ENCODE results near the gene RNPEPL1. TPM values are rescaled to one million over a fixed set of nuclear protein-coding genes. Genes with fewer than 3 reads are reported as not detected.

Gene RNPEPL1
- total and polyA plus RNA-seq, 4 experiments from 2014 or later = 13.6 to 145 (median 120) TPM

DNA sequence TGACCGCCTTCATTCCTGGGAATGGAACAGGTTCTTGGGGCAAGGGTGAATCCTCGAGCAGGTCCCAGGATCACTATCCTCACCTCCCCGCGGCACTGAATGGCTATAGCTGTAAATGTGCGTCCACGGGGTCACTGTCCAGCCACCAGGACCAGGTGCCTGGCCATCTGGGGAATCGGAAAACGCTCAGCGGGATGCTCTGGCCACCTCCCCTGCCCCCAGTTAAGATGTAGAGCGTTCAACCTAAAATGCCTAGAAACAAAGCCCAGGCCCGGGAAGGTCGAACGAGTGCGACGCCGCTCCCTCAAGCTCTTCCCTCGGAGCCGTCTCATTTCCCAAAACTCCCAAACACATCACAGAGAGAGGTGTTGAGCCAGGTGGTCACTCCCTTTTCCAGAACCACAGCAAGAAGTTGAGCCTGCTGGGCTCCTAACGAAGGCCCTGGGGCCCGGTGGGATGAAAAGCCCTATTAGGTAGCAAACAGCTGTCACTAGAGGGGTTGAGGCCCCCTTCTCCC lies 17.5 kb downstream of the RNPEPL1 start:
- Mint-ChIP-seq H3K4me1 (peaks cover 25 to 63% (median 44%) of the 10 kb centered on the region in 4 donors), H3K4me3 (peak overlapping the region; percentile 90 to 97 (median 94)), H3K27ac (peak overlapping the region; percentile 95 to 98 (median 96)), H3K36me3 (peaks cover 25 to 33% of the 10 kb centered on the region in 2 donors), H3K27me3 (no peaks in the 10 kb centered on the region), H3K9me3 (peaks cover 0 to 1% (median 0%) of the 10 kb centered on the region in 8 donors)
- H3K36me3 ChIP-seq (ENCODE audit: insufficient read depth, low read length) = peaks cover 13% of the 10 kb centered on the region
- H3K4me3 ChIP-seq (ENCODE audit: low read length in 2 of 2) = peak overlapping the region; percentile 63 to 99
- H3K27me3 ChIP-seq (ENCODE audit: insufficient read depth, low read length) = no peaks in the 10 kb centered on the region
- intact Hi-C loops (cut with micrococcal nuclease) = loop anchor here (1.0 to 2.0 kb wide), 4 partner anchors 19 to 71 kb away; no protein-coding TSS in a partner anchor
- ChIA-PET POLR2A (ENCODE audit: partially characterized antibody) (interaction anchor here (0.9 to 7.7 kb wide), 14 partner anchors 9 to 729 kb away, joined by 3 to 461 read pairs (median 4); partner anchors contain the start of genes DUSP28, GPR35, HDLBP and MTERF4), CTCF (ENCODE audit: partially characterized antibody) (interaction anchor here (0.7 to 5.3 kb wide), 10 partner anchors 8 to 254 kb away, joined by 3 to 61 read pairs (median 6); partner anchors contain the start of genes ANKMY1 and GPR35)
- DNase-seq = peak in 1 of 5 donors; percentile 38
- peaks cover 42% of the 10 kb centered on the region for H3K4me1 ChIP-seq (ENCODE audit: insufficient read depth, low read length)
- H3K27ac ChIP-seq (ENCODE audit: low read depth, low read length) = peak overlapping the region; percentile 80
- no peaks in the 10 kb centered on the region for H3K9me3 ChIP-seq (ENCODE audit: control insufficient read depth in 1 of 2, low read length in 2 of 2)

GRCh38 chr2:240586198-240586918 lies 18.1 kb downstream of the RNPEPL1 start, which contains the start of gene CAPN10:
Gene CAPN10, plus strand, starts transcription at chr2:240586734. Its CDS starts 178 bp downstream, at chr2:240586912.
- Histone ChIP-seq H3K4me3 (ENCODE audit: low read length in 2 of 2) (peak within 1 kb of the TSS; percentile 63 to 99), H3K4me1 (ENCODE audit: insufficient read depth, low read length) (peaks cover 38% of the 10 kb centered on the region), H3K27ac (ENCODE audit: low read depth, low read length) (peak within 1 kb of the TSS; percentile 80), H3K36me3 (ENCODE audit: insufficient read depth, low read length) (peaks cover 19% of the 10 kb centered on the region), H3K27me3 (ENCODE audit: insufficient read depth, low read length) (no peaks in the 10 kb centered on the region), H3K9me3 (ENCODE audit: control insufficient read depth in 1 of 2, low read length in 2 of 2) (no peaks in the 10 kb centered on the region)
- peak; percentile 96 to 98 (median 97) for DNase-seq
- ChIA-PET POLR2A (ENCODE audit: partially characterized antibody) (interaction anchor here (0.9 to 7.7 kb wide), 16 partner anchors 8 to 1031 kb away, joined by 3 to 461 read pairs (median 4); partner anchors contain the start of genes DUSP28, GPR35, HDLBP and MTERF4), CTCF (ENCODE audit: partially characterized antibody) (interaction anchor here (0.7 to 5.3 kb wide), 11 partner anchors 9 to 254 kb away, joined by 3 to 61 read pairs (median 6); partner anchors contain the start of genes ANKMY1, GPR35 and RNPEPL1)
- Mint-ChIP-seq H3K9me3 (peaks cover 0 to 1% (median 0%) of the 10 kb centered on the region in 8 donors), H3K27me3 (no peaks in the 10 kb centered on the region), H3K4me1 (peaks cover 25 to 63% (median 44%) of the 10 kb centered on the region in 4 donors), H3K4me3 (peak within 1 kb of the TSS; percentile 93 to 98 (median 96)), H3K27ac (peak within 1 kb of the TSS; percentile 95 to 98 (median 96)), H3K36me3 (peaks cover 20 to 39% of the 10 kb centered on the region in 2 donors)
- intact Hi-C loops (cut with micrococcal nuclease) = loop anchor here (1.0 to 2.0 kb wide), 4 partner anchors 20 to 72 kb away; no protein-coding TSS in a partner anchor

DNA sequence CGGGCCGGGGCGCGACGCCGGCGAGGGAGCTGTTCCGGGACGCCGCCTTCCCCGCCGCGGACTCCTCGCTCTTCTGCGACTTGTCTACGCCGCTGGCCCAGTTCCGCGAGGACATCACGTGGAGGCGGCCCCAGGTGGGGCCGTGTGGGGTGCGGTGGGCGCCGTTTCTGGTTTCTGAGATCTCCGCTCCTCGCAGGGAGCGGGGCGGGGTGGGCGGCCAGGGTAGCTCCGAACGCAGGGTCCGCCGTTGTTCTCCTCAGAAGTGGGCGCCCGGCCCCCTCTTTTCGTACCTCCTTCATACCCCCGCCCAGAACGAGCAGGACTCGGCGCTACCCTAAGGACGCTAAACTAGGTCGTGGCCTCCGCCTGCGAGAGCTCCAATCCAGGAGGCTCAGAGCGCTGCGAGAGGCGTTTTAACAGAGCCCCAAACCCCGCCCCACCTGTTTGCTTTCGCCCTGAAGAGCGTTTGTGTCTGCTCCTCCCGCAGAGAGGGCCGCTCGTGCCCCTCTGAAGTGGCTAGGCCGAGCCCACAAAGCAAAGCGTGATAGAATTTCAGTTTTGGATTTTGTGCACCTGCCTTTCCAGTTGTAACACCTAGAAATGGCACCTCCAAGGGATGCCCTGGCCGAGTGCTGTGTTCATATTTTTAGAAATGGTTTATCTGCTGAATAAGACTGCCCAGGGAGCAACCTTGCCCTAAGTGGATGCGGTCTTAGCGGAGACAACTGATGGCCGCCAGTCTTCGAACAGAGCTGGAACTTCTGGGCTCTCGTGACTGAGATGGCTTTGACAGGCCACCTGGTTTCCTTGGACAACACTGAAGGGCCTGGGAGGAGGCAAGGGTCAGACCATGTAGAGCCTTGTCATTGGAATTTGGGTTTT lies 18.9 kb downstream of the RNPEPL1 start:
- ChIA-PET CTCF (ENCODE audit: partially characterized antibody) (interaction anchor here (1.3 to 5.3 kb wide), 10 partner anchors 7 to 73 kb away, joined by 3 to 61 read pairs (median 9); partner anchors contain the start of genes ANKMY1 and RNPEPL1), POLR2A (ENCODE audit: partially characterized antibody) (interaction anchor here (0.9 to 7.7 kb wide), 13 partner anchors 14 to 1030 kb away, joined by 3 to 461 read pairs (median 5); partner anchors contain the start of genes DUSP28, GPR35, HDLBP and MTERF4)
- Mint-ChIP-seq H3K4me3 (peak overlapping the region; percentile 89 to 98 (median 94)), H3K36me3 (peaks cover 12 to 40% of the 10 kb centered on the region in 2 donors), H3K9me3 (no peaks in the 10 kb centered on the region), H3K4me1 (peaks cover 26 to 61% (median 40%) of the 10 kb centered on the region in 4 donors), H3K27me3 (no peaks in the 10 kb centered on the region), H3K27ac (peak overlapping the region; percentile 88 to 95 (median 94))
- intact Hi-C loops (cut with micrococcal nuclease) = loop anchor here (1.0 to 2.0 kb wide), 4 partner anchors 21 to 73 kb away; no protein-coding TSS in a partner anchor
- DNase-seq = peak; percentile 53 to 80 (median 55)
- H3K4me3 ChIP-seq (ENCODE audit: low read length in 2 of 2) = peak overlapping the region; percentile 26 to 99
- peak overlapping the region; percentile 80 for H3K27ac ChIP-seq (ENCODE audit: low read depth, low read length)
- H3K36me3 ChIP-seq (ENCODE audit: insufficient read depth, low read length) = peaks cover 25% of the 10 kb centered on the region
- peaks cover 38% of the 10 kb centered on the region for H3K4me1 ChIP-seq (ENCODE audit: insufficient read depth, low read length)
- H3K27me3 ChIP-seq (ENCODE audit: insufficient read depth, low read length) = no peaks in the 10 kb centered on the region
- no peaks in the 10 kb centered on the region for H3K9me3 ChIP-seq (ENCODE audit: control insufficient read depth in 1 of 2, low read length in 2 of 2)

- peak in 1 of 5 donors; percentile 28 for DNase-seq
These were observed 19.8 kb downstream of the RNPEPL1 start for GRCh38 chr2:240588006-240588655.

DNA sequence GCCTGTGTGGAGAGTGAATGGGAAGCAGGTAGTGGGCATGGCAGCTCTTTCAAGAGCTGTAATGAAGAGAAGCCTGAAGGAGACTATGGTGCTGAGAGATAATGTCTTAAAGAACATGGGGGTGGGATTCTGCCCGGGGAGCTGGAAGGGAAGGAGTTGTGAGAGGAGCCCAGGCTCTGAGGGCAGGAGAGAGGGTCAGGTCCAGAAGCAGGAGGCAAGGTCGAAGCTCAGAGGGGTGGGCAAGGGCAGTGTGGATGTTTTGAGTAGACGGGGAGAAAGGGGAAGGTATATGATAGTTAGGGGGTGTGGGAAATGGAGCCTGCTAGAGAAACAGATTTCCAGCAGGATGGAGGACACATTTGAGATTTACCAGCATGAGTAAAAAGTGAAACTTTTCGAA lies 20.4 kb downstream of the RNPEPL1 start:
- CTCF ChIA-PET (ENCODE audit: partially characterized antibody) = interaction anchor here (1.2 to 5.3 kb wide), 3 partner anchors 9 to 75 kb away, joined by 6 to 61 read pairs (median 12); no protein-coding TSS in a partner anchor
- H3K9me3 ChIP-seq (ENCODE audit: control insufficient read depth in 1 of 2, low read length in 2 of 2) = no peaks in the 10 kb centered on the region
- peak overlapping the region; percentile 34 to 98 (median 94) for H3K4me3 Mint-ChIP-seq
- no peak overlapping the region for H3K4me3 ChIP-seq (ENCODE audit: low read length in 2 of 2)
- peaks cover 23 to 46% (median 33%) of the 10 kb centered on the region in 4 donors for H3K4me1 Mint-ChIP-seq
- peaks cover 36% of the 10 kb centered on the region for H3K36me3 ChIP-seq (ENCODE audit: insufficient read depth, low read length)
- peak overlapping the region; percentile 62 to 95 (median 73) for H3K27ac Mint-ChIP-seq
- no peaks in the 10 kb centered on the region for H3K9me3 Mint-ChIP-seq
- no peak for DNase-seq
- intact Hi-C loops (cut with micrococcal nuclease) = no loop called here
- H3K36me3 Mint-ChIP-seq = peaks cover 9 to 40% of the 10 kb centered on the region in 2 donors
- H3K4me1 ChIP-seq (ENCODE audit: insufficient read depth, low read length) = peaks cover 38% of the 10 kb centered on the region
- POLR2A ChIA-PET (ENCODE audit: partially characterized antibody) = interaction anchor here (1.4 to 7.7 kb wide), 3 partner anchors 11 to 35 kb away, joined by 3 to 461 read pairs (median 69); partner anchors contain the start of genes DUSP28, GPR35 and RNPEPL1
- no peak overlapping the region for H3K27ac ChIP-seq (ENCODE audit: low read depth, low read length)
- no peaks in the 10 kb centered on the region for H3K27me3 ChIP-seq (ENCODE audit: insufficient read depth, low read length)
- no peaks in the 10 kb centered on the region for H3K27me3 Mint-ChIP-seq

More at GRCh38 chr2:240588006-240588655, 19.8 kb downstream of the RNPEPL1 start:
- Histone ChIP-seq H3K27me3 (ENCODE audit: insufficient read depth, low read length) (no peaks in the 10 kb centered on the region), H3K9me3 (ENCODE audit: control insufficient read depth in 1 of 2, low read length in 2 of 2) (no peaks in the 10 kb centered on the region), H3K4me1 (ENCODE audit: insufficient read depth, low read length) (peaks cover 38% of the 10 kb centered on the region), H3K36me3 (ENCODE audit: insufficient read depth, low read length) (peaks cover 35% of the 10 kb centered on the region), H3K27ac (ENCODE audit: low read depth, low read length) (peak overlapping the region; percentile 80), H3K4me3 (ENCODE audit: low read length in 2 of 2) (peak overlapping the region in 1 of 2 donors; percentile 99)
- peaks cover 9 to 40% of the 10 kb centered on the region in 2 donors for H3K36me3 Mint-ChIP-seq
- CTCF ChIA-PET (ENCODE audit: partially characterized antibody) = interaction anchor here (1.2 to 5.3 kb wide), 6 partner anchors 8 to 74 kb away, joined by 6 to 61 read pairs (median 19); partner anchors contain the start of genes ANKMY1 and RNPEPL1
- peak overlapping the region; percentile 89 to 98 (median 94) for H3K4me3 Mint-ChIP-seq
- no peaks in the 10 kb centered on the region for H3K9me3 Mint-ChIP-seq
- peaks cover 23 to 51% (median 34%) of the 10 kb centered on the region in 4 donors for H3K4me1 Mint-ChIP-seq
- peak overlapping the region; percentile 66 to 95 (median 92) for H3K27ac Mint-ChIP-seq
- intact Hi-C loops (cut with micrococcal nuclease) = no loop called here
- POLR2A ChIA-PET (ENCODE audit: partially characterized antibody) = interaction anchor here (1.4 to 7.7 kb wide), 5 partner anchors 12 to 74 kb away, joined by 3 to 461 read pairs (median 14); partner anchors contain the start of genes DUSP28, GPR35 and RNPEPL1
- no peaks in the 10 kb centered on the region for H3K27me3 Mint-ChIP-seq
